ENCODE measurements around the gene ANAPC1. TPM values are rescaled to one million over a fixed set of nuclear protein-coding genes. Genes with fewer than 3 reads are reported as not detected.
"Not testable (repeated sequence)": the region's sequence is repeated elsewhere in the genome, so short reads cannot be mapped to it uniquely, and the experiment has no call there.

The ANAPC1 gene
- total RNA-seq, 4 donors from 2014 or later = 37.3 to 67.3 (median 51.4) TPM

- H3K4me3 ChIP-seq; H3K27ac ChIP-seq; H3K36me3 ChIP-seq; intact Hi-C loops (cut with DNase I; ENCODE audit: low total_unique reads); H3K27me3 ChIP-seq; DNase-seq; H3K9me3 ChIP-seq; H3K4me1 ChIP-seq; in situ Hi-C loops (cut with MboI; ENCODE audit: low pct_ligation_motif_present in 1 of 4, low pct_unique_long_range_greater_than_20kb in 1 of 4, low sequenced_read_pairs in 3 of 4): not testable (repeated sequence)
- WGBS, 2 donors (ENCODE audit: low coverage in 1 of 2) = 60 to 63% methylated on average over 1 of the region's 7 CpGs
- TF ChIP-seq CTCF (IDR thresholded peaks at IDR 0.05) = peak in 2 of 5 experiments; percentile 10 to 13
Measured at GRCh38 chr2:111812970-111813622, 70.9 kb downstream of the ANAPC1 start.

GRCh38 chr2:111790633-111791032 is 93.4 kb downstream of the ANAPC1 start:
- 91% methylated on average over 1 of the region's 1 CpG; no CpG with 5 or more reads in 1 of the 2 donors for WGBS, 2 donors (ENCODE audit: low coverage in 1 of 2)
- intact Hi-C loops (cut with DNase I; ENCODE audit: low total_unique reads); in situ Hi-C loops (cut with MboI; ENCODE audit: low pct_ligation_motif_present in 1 of 4, low pct_unique_long_range_greater_than_20kb in 1 of 4, low sequenced_read_pairs in 3 of 4); H3K4me1 ChIP-seq; H3K4me3 ChIP-seq; H3K36me3 ChIP-seq; DNase-seq; H3K9me3 ChIP-seq; H3K27ac ChIP-seq; H3K27me3 ChIP-seq: not testable (repeated sequence)

- intact Hi-C loops (cut with DNase I; ENCODE audit: low total_unique reads); H3K27me3 ChIP-seq; H3K4me3 ChIP-seq; H3K36me3 ChIP-seq; H3K4me1 ChIP-seq; H3K27ac ChIP-seq; DNase-seq; in situ Hi-C loops (cut with MboI; ENCODE audit: low pct_ligation_motif_present in 1 of 4, low pct_unique_long_range_greater_than_20kb in 1 of 4, low sequenced_read_pairs in 3 of 4); H3K9me3 ChIP-seq: not testable (repeated sequence)
- 78% methylated on average over 3 of the region's 3 CpGs; no CpG with 5 or more reads in 1 of the 2 donors for WGBS, 2 donors (ENCODE audit: low coverage in 1 of 2)
Measured at GRCh38 chr2:111784081-111784480, 99.9 kb downstream of the ANAPC1 start.

- H3K36me3 ChIP-seq; intact Hi-C loops (cut with DNase I; ENCODE audit: low total_unique reads); H3K27me3 ChIP-seq; DNase-seq; H3K4me3 ChIP-seq; H3K9me3 ChIP-seq; H3K4me1 ChIP-seq; H3K27ac ChIP-seq; in situ Hi-C loops (cut with MboI; ENCODE audit: low pct_ligation_motif_present in 1 of 4, low pct_unique_long_range_greater_than_20kb in 1 of 4, low sequenced_read_pairs in 3 of 4): not testable (repeated sequence)
- WGBS, 2 donors (ENCODE audit: low coverage in 1 of 2) = 44 to 58% methylated on average over 5 to 6 of the region's 6 CpGs
Measured at GRCh38 chr2:111782195-111782594, 101.8 kb downstream of the ANAPC1 start.

GRCh38 chr2:111781443-111782094 is 102.4 kb downstream of the ANAPC1 start:
- H3K4me3 ChIP-seq; H3K4me1 ChIP-seq; H3K27me3 ChIP-seq; H3K36me3 ChIP-seq; DNase-seq; intact Hi-C loops (cut with DNase I; ENCODE audit: low total_unique reads); in situ Hi-C loops (cut with MboI; ENCODE audit: low pct_ligation_motif_present in 1 of 4, low pct_unique_long_range_greater_than_20kb in 1 of 4, low sequenced_read_pairs in 3 of 4); H3K27ac ChIP-seq; H3K9me3 ChIP-seq: not testable (repeated sequence)
- WGBS, 2 donors (ENCODE audit: low coverage in 1 of 2) = 51 to 59% methylated on average over 6 to 9 of the region's 9 CpGs

GRCh38 chr2:111777155-111777554 is 106.8 kb downstream of the ANAPC1 start:
- H3K4me3 ChIP-seq; H3K27ac ChIP-seq; H3K36me3 ChIP-seq; intact Hi-C loops (cut with DNase I; ENCODE audit: low total_unique reads); H3K27me3 ChIP-seq; DNase-seq; in situ Hi-C loops (cut with MboI; ENCODE audit: low pct_ligation_motif_present in 1 of 4, low pct_unique_long_range_greater_than_20kb in 1 of 4, low sequenced_read_pairs in 3 of 4); H3K9me3 ChIP-seq; H3K4me1 ChIP-seq: not testable (repeated sequence)
- WGBS, 2 donors (ENCODE audit: low coverage in 1 of 2) = 87% methylated on average over 4 of the region's 4 CpGs; no CpG with 5 or more reads in 1 of the 2 donors

- DNase-seq; H3K27me3 ChIP-seq; in situ Hi-C loops (cut with MboI; ENCODE audit: low pct_ligation_motif_present in 1 of 4, low pct_unique_long_range_greater_than_20kb in 1 of 4, low sequenced_read_pairs in 3 of 4); H3K4me1 ChIP-seq; H3K36me3 ChIP-seq; intact Hi-C loops (cut with DNase I; ENCODE audit: low total_unique reads); H3K4me3 ChIP-seq; H3K27ac ChIP-seq; H3K9me3 ChIP-seq: not testable (repeated sequence)
- WGBS, 2 donors (ENCODE audit: low coverage in 1 of 2) = 75% methylated on average over 1 of the region's 3 CpGs; no CpG with 5 or more reads in 1 of the 2 donors
Measured at GRCh38 chr2:111776296-111776695, 107.7 kb downstream of the ANAPC1 start.

GRCh38 chr2:111772180-111772579 is 111.8 kb downstream of the ANAPC1 start:
- H3K27ac ChIP-seq; H3K27me3 ChIP-seq; H3K36me3 ChIP-seq; H3K9me3 ChIP-seq; H3K4me1 ChIP-seq; in situ Hi-C loops (cut with MboI; ENCODE audit: low pct_ligation_motif_present in 1 of 4, low pct_unique_long_range_greater_than_20kb in 1 of 4, low sequenced_read_pairs in 3 of 4); intact Hi-C loops (cut with DNase I; ENCODE audit: low total_unique reads); DNase-seq; H3K4me3 ChIP-seq: not testable (repeated sequence)
- WGBS, 2 donors (ENCODE audit: low coverage in 1 of 2) = 50% methylated on average over 1 of the region's 6 CpGs; no CpG with 5 or more reads in 1 of the 2 donors

- H3K4me1 ChIP-seq; in situ Hi-C loops (cut with MboI; ENCODE audit: low pct_ligation_motif_present in 1 of 4, low pct_unique_long_range_greater_than_20kb in 1 of 4, low sequenced_read_pairs in 3 of 4); H3K27ac ChIP-seq; H3K4me3 ChIP-seq; H3K9me3 ChIP-seq; DNase-seq; H3K27me3 ChIP-seq; H3K36me3 ChIP-seq; intact Hi-C loops (cut with DNase I; ENCODE audit: low total_unique reads): not testable (repeated sequence)
- WGBS, 2 donors (ENCODE audit: low coverage in 1 of 2) = 100% methylated on average over 2 of the region's 3 CpGs; no CpG with 5 or more reads in 1 of the 2 donors
Measured at GRCh38 chr2:111770916-111771658, 112.9 kb downstream of the ANAPC1 start.
